T-helper 17 cell (primary cell): Measurements from ENCODE around the gene KDM4B. TPM values are rescaled to one million over a fixed set of nuclear protein-coding genes. Genes with fewer than 3 reads are reported as not detected.
A peak's percentile ranks its signal among the peaks of the same experiment; 100 is the strongest.

ENCODE experiments used
- ATAC-seq: fragments of 150-1000 bp; cut with Tn5 transposase; 2 replicates; pipeline ENCODE4 v1.10.0; 2021; ENCODE audit warnings: mild to moderate bottlenecking, moderate library complexity
- DNase-seq, 3 donors: peaks; one replicate each; pipeline versions ENCODE4 v3.0.0 to v3.0.0-alpha.2; 2020 to 2021
- H3K9me3 ChIP-seq: one replicate; pipeline ENCODE4 v1.7.0; 2013; ENCODE audit warnings: low read length, mild to moderate bottlenecking; ENCODE audit not compliant: control insufficient read depth, poor library complexity, severe bottlenecking
- H3K27ac Mint-ChIP-seq: one replicate; pipeline ENCODE4 v1.8.0; 2022; ENCODE audit warnings: mild to moderate bottlenecking, moderate library complexity, mixed read lengths
- H3K27me3 Mint-ChIP-seq: one replicate; pipeline ENCODE4 v1.8.0; 2022; ENCODE audit warnings: mixed read lengths
- H3K36me3 Mint-ChIP-seq: one replicate; pipeline ENCODE4 v1.8.0; 2022; ENCODE audit warnings: low read depth, mixed read lengths
- H3K4me1 Mint-ChIP-seq: one replicate; pipeline ENCODE4 v1.8.0; 2022; ENCODE audit warnings: mild to moderate bottlenecking, mixed read lengths
- H3K4me3 Mint-ChIP-seq: one replicate; pipeline ENCODE4 v1.8.0; 2022; ENCODE audit warnings: mild to moderate bottlenecking, moderate library complexity, mixed read lengths
- total RNA-seq, 4 donors: library from RNA in 2 of 4; stranded (reverse) in 2 of 4; gene quantifications; one replicate each; pipeline ENCODE4 v1.2.3 and lab custom pipeline; 2022 to 2026

KDM4B gene
- total RNA-seq, 2 donors from 2014 or later: 37.6 to 42.2 TPM

- Mint-ChIP-seq H3K27me3 (no peaks in the 10 kb centered on the region), H3K27ac (no peak overlapping the region), H3K36me3 (peaks cover 2% of the 10 kb centered on the region), H3K4me3 (no peak overlapping the region), H3K4me1 (peaks cover 8% of the 10 kb centered on the region)
- ATAC-seq (no peak), DNase-seq (no peak)
- H3K9me3 ChIP-seq: no peaks in the 10 kb centered on the region
These were observed 151.9 kb downstream of the KDM4B start for GRCh38 chr19:5120833-5121232.

GRCh38 chr19:5121266-5122120 lies 152.6 kb downstream of the KDM4B start:
- DNase-seq (no peak), ATAC-seq (no peak)
- H3K4me3 Mint-ChIP-seq: no peak overlapping the region
- peaks cover 8% of the 10 kb centered on the region for H3K4me1 Mint-ChIP-seq
- no peaks in the 10 kb centered on the region for H3K27me3 Mint-ChIP-seq
- peak overlapping the region; percentile 65 for H3K27ac Mint-ChIP-seq
- H3K36me3 Mint-ChIP-seq: peaks cover 2% of the 10 kb centered on the region
- no peaks in the 10 kb centered on the region for H3K9me3 ChIP-seq

- Mint-ChIP-seq H3K27me3 (no peaks in the 10 kb centered on the region), H3K4me1 (peaks cover 8% of the 10 kb centered on the region), H3K27ac (peak overlapping the region; percentile 65), H3K4me3 (no peak overlapping the region), H3K36me3 (no peaks in the 10 kb centered on the region)
- ATAC-seq (no peak), DNase-seq (no peak)
- no peaks in the 10 kb centered on the region for H3K9me3 ChIP-seq
These were observed 153.1 kb downstream of the KDM4B start for GRCh38 chr19:5122121-5122400.

- H3K36me3 Mint-ChIP-seq: no peaks in the 10 kb centered on the region
- no peak overlapping the region for H3K27ac Mint-ChIP-seq
- ATAC-seq: no peak
These were observed 153.9 kb downstream of the KDM4B start for GRCh38 chr19:5122671-5123409.

GRCh38 chr19:5123646-5124045 lies 154.7 kb downstream of the KDM4B start:
- no peak overlapping the region for H3K27ac Mint-ChIP-seq
- H3K36me3 Mint-ChIP-seq: no peaks in the 10 kb centered on the region
- no peak overlapping the region for H3K4me3 Mint-ChIP-seq
- H3K27me3 Mint-ChIP-seq: no peaks in the 10 kb centered on the region
- ATAC-seq (no peak), DNase-seq (no peak)
- H3K4me1 Mint-ChIP-seq: peaks cover 8% of the 10 kb centered on the region
- H3K9me3 ChIP-seq: no peaks in the 10 kb centered on the region

More at GRCh38 chr19:5122671-5123409, 153.9 kb downstream of the KDM4B start:
- DNase-seq: no peak
- H3K4me3 Mint-ChIP-seq: no peak overlapping the region
- no peaks in the 10 kb centered on the region for H3K27me3 Mint-ChIP-seq
- no peaks in the 10 kb centered on the region for H3K9me3 ChIP-seq
- peaks cover 8% of the 10 kb centered on the region for H3K4me1 Mint-ChIP-seq

GRCh38 chr19:5124111-5124855 lies 155.4 kb downstream of the KDM4B start:
- no peaks in the 10 kb centered on the region for H3K9me3 ChIP-seq
- ATAC-seq: no peak
- H3K4me3 Mint-ChIP-seq: no peak overlapping the region
- no peak overlapping the region for H3K27ac Mint-ChIP-seq
- no peak for DNase-seq
- H3K27me3 Mint-ChIP-seq: no peaks in the 10 kb centered on the region
- peaks cover 5% of the 10 kb centered on the region for H3K4me1 Mint-ChIP-seq
- no peaks in the 10 kb centered on the region for H3K36me3 Mint-ChIP-seq

- DNase-seq (no peak), ATAC-seq (no peak)
- H3K9me3 ChIP-seq: no peaks in the 10 kb centered on the region
- H3K27me3 Mint-ChIP-seq: no peaks in the 10 kb centered on the region
- peaks cover 10% of the 10 kb centered on the region for H3K4me1 Mint-ChIP-seq
- H3K36me3 Mint-ChIP-seq: no peaks in the 10 kb centered on the region
- H3K4me3 Mint-ChIP-seq: no peak overlapping the region
- H3K27ac Mint-ChIP-seq: peak overlapping the region; percentile 34
These were observed 156.5 kb downstream of the KDM4B start for GRCh38 chr19:5125376-5125775.

GRCh38 chr19:5125797-5126497 lies 157.0 kb downstream of the KDM4B start:
- no peaks in the 10 kb centered on the region for H3K27me3 Mint-ChIP-seq
- H3K4me1 Mint-ChIP-seq: peaks cover 15% of the 10 kb centered on the region
- H3K4me3 Mint-ChIP-seq: no peak overlapping the region
- H3K27ac Mint-ChIP-seq: no peak overlapping the region
- no peak for ATAC-seq
- no peaks in the 10 kb centered on the region for H3K36me3 Mint-ChIP-seq
- H3K9me3 ChIP-seq: no peaks in the 10 kb centered on the region
- DNase-seq: no peak

GRCh38 chr19:5126498-5127223 lies 157.7 kb downstream of the KDM4B start:
- ATAC-seq (peak; percentile 24), DNase-seq (no peak)
- H3K27me3 Mint-ChIP-seq: no peaks in the 10 kb centered on the region
- H3K36me3 Mint-ChIP-seq: no peaks in the 10 kb centered on the region
- H3K9me3 ChIP-seq: no peaks in the 10 kb centered on the region
- no peak overlapping the region for H3K4me3 Mint-ChIP-seq
- peaks cover 14% of the 10 kb centered on the region for H3K4me1 Mint-ChIP-seq
- no peak overlapping the region for H3K27ac Mint-ChIP-seq

- H3K9me3 ChIP-seq: no peaks in the 10 kb centered on the region
- DNase-seq (no peak), ATAC-seq (no peak)
- H3K27ac Mint-ChIP-seq: no peak overlapping the region
- peaks cover 16% of the 10 kb centered on the region for H3K4me1 Mint-ChIP-seq
- H3K27me3 Mint-ChIP-seq: no peaks in the 10 kb centered on the region
- no peaks in the 10 kb centered on the region for H3K36me3 Mint-ChIP-seq
- no peak overlapping the region for H3K4me3 Mint-ChIP-seq
These were observed 158.8 kb downstream of the KDM4B start for GRCh38 chr19:5127717-5128116.

- H3K9me3 ChIP-seq: no peaks in the 10 kb centered on the region
- no peak for ATAC-seq
- no peaks in the 10 kb centered on the region for H3K36me3 Mint-ChIP-seq
- no peak overlapping the region for H3K27ac Mint-ChIP-seq
- H3K4me3 Mint-ChIP-seq: no peak overlapping the region
- peaks cover 16% of the 10 kb centered on the region for H3K4me1 Mint-ChIP-seq
- DNase-seq: no peak
- no peaks in the 10 kb centered on the region for H3K27me3 Mint-ChIP-seq
These were observed 159.5 kb downstream of the KDM4B start for GRCh38 chr19:5128251-5128935.

- H3K36me3 Mint-ChIP-seq: no peaks in the 10 kb centered on the region
- no peak for DNase-seq
- no peak overlapping the region for H3K27ac Mint-ChIP-seq
- ATAC-seq: no peak
- H3K4me3 Mint-ChIP-seq: no peak overlapping the region
- H3K9me3 ChIP-seq: no peaks in the 10 kb centered on the region
- peaks cover 13% of the 10 kb centered on the region for H3K4me1 Mint-ChIP-seq
- no peaks in the 10 kb centered on the region for H3K27me3 Mint-ChIP-seq
These were observed 160.1 kb downstream of the KDM4B start for GRCh38 chr19:5128936-5129389.
